ENCODE data around the gene NBPF1. TPM values are rescaled to one million over a fixed set of nuclear protein-coding genes. Genes with fewer than 3 reads are reported as not detected.

Gene NBPF1
- total and polyA plus RNA-seq, 9 of the 15 experiments (the other 6 are each of a cell fraction or from before 2014, with no cell fraction given) = 5.2 to 42.6 (median 24.1) TPM

DNA sequence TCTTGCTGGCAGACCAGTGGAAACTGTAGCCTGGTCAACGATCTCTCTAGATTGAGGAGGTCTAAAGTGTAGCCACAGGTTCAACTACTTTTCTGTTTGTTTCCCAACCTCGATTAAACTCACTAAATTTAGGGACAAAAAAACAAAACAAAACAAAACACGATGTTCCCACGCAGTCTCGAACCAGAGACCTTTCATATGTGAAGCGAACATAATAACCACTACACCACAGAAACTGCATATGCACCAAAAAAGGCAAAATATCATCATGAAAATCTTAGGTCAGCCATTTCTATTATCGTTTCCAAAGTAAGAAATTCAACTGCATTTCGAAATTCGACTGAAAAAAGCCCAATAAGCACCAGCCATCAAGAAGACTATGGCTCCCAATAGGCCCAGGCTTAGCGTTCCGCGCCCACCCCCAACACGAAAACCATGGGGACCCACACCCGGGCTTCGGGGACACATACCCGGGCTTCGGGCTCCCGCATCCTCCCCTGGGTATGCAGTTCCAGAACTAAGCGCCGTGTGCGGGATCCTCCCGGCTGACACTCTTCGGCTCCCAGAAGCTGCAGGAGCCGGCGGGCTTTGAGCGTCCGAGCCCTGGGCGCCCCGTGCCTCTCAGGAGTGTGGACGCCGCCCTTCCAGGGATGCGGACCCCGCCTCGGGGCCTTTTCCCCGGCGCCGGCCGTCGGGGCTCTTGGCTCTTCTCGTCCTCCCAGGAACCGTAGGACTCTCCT is 65.7 kb downstream of the NBPF1 start (continued):
- TF ChIP-seq ZNF407 (IDR thresholded peaks at IDR 0.05; ENCODE audit: low read depth) (0 out of 2 replicates have a peak, but pooled peaks have one; percentile 28), POLR3A (IDR thresholded peaks at IDR 0.05; ENCODE audit: borderline replicate concordance, extremely low read depth, insufficient read depth, insufficient read length) (peak; percentile 60), POLR2H (tag; IDR thresholded peaks at IDR 0.05; ENCODE audit: low read depth) (peak; percentile 97)
- TF ChIP-seq, protein P1, sequence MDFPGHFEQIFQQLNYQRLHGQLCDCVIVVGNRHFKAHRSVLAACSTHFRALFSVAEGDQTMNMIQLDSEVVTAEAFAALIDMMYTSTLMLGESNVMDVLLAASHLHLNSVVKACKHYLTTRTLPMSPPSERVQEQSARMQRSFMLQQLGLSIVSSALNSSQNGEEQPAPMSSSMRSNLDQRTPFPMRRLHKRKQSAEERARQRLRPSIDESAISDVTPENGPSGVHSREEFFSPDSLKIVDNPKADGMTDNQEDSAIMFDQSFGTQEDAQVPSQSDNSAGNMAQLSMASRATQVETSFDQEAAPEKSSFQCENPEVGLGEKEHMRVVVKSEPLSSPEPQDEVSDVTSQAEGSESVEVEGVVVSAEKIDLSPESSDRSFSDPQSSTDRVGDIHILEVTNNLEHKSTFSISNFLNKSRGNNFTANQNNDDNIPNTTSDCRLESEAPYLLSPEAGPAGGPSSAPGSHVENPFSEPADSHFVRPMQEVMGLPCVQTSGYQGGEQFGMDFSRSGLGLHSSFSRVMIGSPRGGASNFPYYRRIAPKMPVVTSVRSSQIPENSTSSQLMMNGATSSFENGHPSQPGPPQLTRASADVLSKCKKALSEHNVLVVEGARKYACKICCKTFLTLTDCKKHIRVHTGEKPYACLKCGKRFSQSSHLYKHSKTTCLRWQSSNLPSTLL (IDR thresholded peaks at IDR 0.05) = 0 out of 2 replicates have a peak, but pooled peaks have one; percentile 18
